Karpas-422 (cell line): Measurements from ENCODE around the gene RNF8. TPM values are rescaled to one million over a fixed set of nuclear protein-coding genes. Genes with fewer than 3 reads are reported as not detected.

Source experiments
- DNase-seq: peaks from one replicate; pipeline ENCODE4 v3.0.0-alpha.2; 2015
- H2AFZ ChIP-seq: fragments of 200-600 bp; sonication (generic); 2 replicates; pipeline ENCODE4 v1.6.1; 2014; ENCODE audit warnings: antibody characterized with exemption, low read length, mixed read lengths
- H3K27ac ChIP-seq: fragments of 200-600 bp; sonication (generic); 2 replicates; pipeline ENCODE4 v1.5.1; 2014; ENCODE audit warnings: mild to moderate bottlenecking, low read length, moderate library complexity
- H3K27me3 ChIP-seq: fragments of 200-600 bp; sonication (generic); 2 replicates; pipeline ENCODE4 v1.6.1; 2014; ENCODE audit warnings: low read length, mixed read lengths
- H3K36me3 ChIP-seq: fragments of 200-600 bp; sonication (generic); 2 replicates; pipeline ENCODE4 v1.6.1; 2014; ENCODE audit warnings: low read length, mixed read lengths; ENCODE audit not compliant: insufficient read depth
- H3K4me1 ChIP-seq: fragments of 200-600 bp; sonication (generic); 2 replicates; pipeline ENCODE4 v1.6.1; 2014; ENCODE audit warnings: mild to moderate bottlenecking, low read length, mixed read lengths
- H3K4me2 ChIP-seq: fragments of 200-600 bp; sonication (generic); 2 replicates; pipeline ENCODE4 v1.6.1; 2014; ENCODE audit warnings: low read length, low read depth, mild to moderate bottlenecking; ENCODE audit not compliant: poor library complexity, severe bottlenecking
- H3K4me3 ChIP-seq: fragments of 200-600 bp; sonication (generic); 2 replicates; pipeline ENCODE4 v1.5.1; 2014; ENCODE audit warnings: mild to moderate bottlenecking, antibody characterized with exemption, low read length, mixed read lengths
- H3K79me2 ChIP-seq: fragments of 200-600 bp; sonication (generic); 2 replicates; pipeline ENCODE4 v1.6.1; 2014; ENCODE audit warnings: mild to moderate bottlenecking, low read length, mixed read lengths
- H3K9ac ChIP-seq: fragments of 200-600 bp; sonication (generic); 2 replicates; pipeline ENCODE4 v1.6.0; 2014; ENCODE audit warnings: low read length
- H3K9me2 ChIP-seq: fragments of 200-600 bp; sonication (generic), shearing (Covaris generic); replicated peaks from 2 replicates; pipeline ENCODE4 v1.6.0; 2014; ENCODE audit warnings: mild to moderate bottlenecking, low read length, moderate library complexity; ENCODE audit not compliant: insufficient read depth
- H3K9me3 ChIP-seq: fragments of 300-700, 200-600 bp; sonication (generic); 2 replicates; pipeline ENCODE4 v1.6.1; 2014; ENCODE audit warnings: low read length, mixed read lengths
- H4K20me1 ChIP-seq: fragments of 200-600 bp; sonication (generic); 2 replicates; pipeline ENCODE4 v1.6.1; 2014; ENCODE audit warnings: mild to moderate bottlenecking, antibody characterized with exemption, low read length, low read depth; ENCODE audit not compliant: insufficient read depth
- total RNA-seq: library from RNA; depleted of rRNA; stranded (reverse); fragments of >200 nt; shearing (Covaris generic); gene quantifications from 2 replicates; pipeline ENCODE4 v1.2.3, GENCODE V29; 2014; ENCODE audit warnings: low replicate concordance

RNF8 gene
- total RNA-seq, 1 experiment from 2014 or later, result 22.5 TPM

GRCh38 chr6:37357288-37357687 lies 3.5 kb downstream of the RNF8 start:
- DNase-seq, result peak; percentile 58
- Histone ChIP-seq H3K4me2 (peak overlapping the region; percentile 88), H3K36me3 (peaks cover 11% of the 10 kb centered on the region; the same call in 1 of the 2 replicates), H3K9me2 (no peaks in the 10 kb centered on the region), H2AFZ (no peak overlapping the region), H3K4me1 (peaks cover 52% of the 10 kb centered on the region), H3K27ac (peak overlapping the region; percentile 61), H3K9ac (peak overlapping the region; percentile 50), H3K4me3 (peak overlapping the region; percentile 93), H3K79me2 (peaks cover 77% of the 10 kb centered on the region), H3K27me3 (no peaks in the 10 kb centered on the region), H3K9me3 (no peaks in the 10 kb centered on the region), H4K20me1 (peaks cover 9% of the 10 kb centered on the region; the same call in 1 of the 2 replicates)

GRCh38 chr6:37357860-37358259 lies 4.1 kb downstream of the RNF8 start:
- Histone ChIP-seq H3K4me2 (peak overlapping the region; percentile 88), H4K20me1 (peaks cover 9% of the 10 kb centered on the region; the same call in 1 of the 2 replicates), H3K9me2 (no peaks in the 10 kb centered on the region), H3K79me2 (peaks cover 83% of the 10 kb centered on the region), H3K9me3 (no peaks in the 10 kb centered on the region), H3K36me3 (peaks cover 16% of the 10 kb centered on the region; the same call in 1 of the 2 replicates), H2AFZ (no peak overlapping the region), H3K9ac (no peak overlapping the region), H3K27ac (peak overlapping the region; percentile 61), H3K4me1 (peaks cover 52% of the 10 kb centered on the region), H3K4me3 (peak overlapping the region; percentile 93; the same call in 1 of the 2 replicates), H3K27me3 (no peaks in the 10 kb centered on the region)
- no peak for DNase-seq

GRCh38 chr6:37359039-37359438 lies 5.3 kb downstream of the RNF8 start:
- no peak overlapping the region for H3K4me2 ChIP-seq
- H3K79me2 ChIP-seq, result peaks cover 89% of the 10 kb centered on the region
- DNase-seq, result no peak

GRCh38 chr6:37362101-37362828 lies 8.5 kb downstream of the RNF8 start:
- H3K36me3 ChIP-seq, result peaks cover 35% of the 10 kb centered on the region; the same call in 1 of the 2 replicates
- H2AFZ ChIP-seq, result no peak overlapping the region
- no peaks in the 10 kb centered on the region for H3K9me2 ChIP-seq
- peaks cover 22% of the 10 kb centered on the region for H3K4me1 ChIP-seq
- peaks cover 86% of the 10 kb centered on the region for H3K79me2 ChIP-seq
- H4K20me1 ChIP-seq, result 0 out of 2 replicates have a peak, but pooled peaks cover 4% of the 10 kb centered on the region
- no peaks in the 10 kb centered on the region for H3K9me3 ChIP-seq
- no peaks in the 10 kb centered on the region for H3K27me3 ChIP-seq
- no peak for DNase-seq
- no peak overlapping the region for H3K4me2 ChIP-seq
- no peak overlapping the region for H3K9ac ChIP-seq
- H3K27ac ChIP-seq, result no peak overlapping the region
- no peak overlapping the region for H3K4me3 ChIP-seq

More at GRCh38 chr6:37359039-37359438, 5.3 kb downstream of the RNF8 start:
- Histone ChIP-seq H3K9me2 (no peaks in the 10 kb centered on the region), H3K27ac (no peak overlapping the region), H3K4me1 (peaks cover 46% of the 10 kb centered on the region), H2AFZ (no peak overlapping the region), H3K9ac (no peak overlapping the region), H3K4me3 (no peak overlapping the region), H4K20me1 (peaks cover 9% of the 10 kb centered on the region; the same call in 1 of the 2 replicates), H3K27me3 (no peaks in the 10 kb centered on the region), H3K9me3 (no peaks in the 10 kb centered on the region), H3K36me3 (peaks cover 22% of the 10 kb centered on the region; the same call in 1 of the 2 replicates)

GRCh38 chr6:37365791-37366190 lies 12.0 kb downstream of the RNF8 start:
- peak; percentile 50 for DNase-seq
- no peak overlapping the region; the same call in 1 of the 2 replicates for H3K27ac ChIP-seq
- no peaks in the 10 kb centered on the region for H3K9me3 ChIP-seq
- no peaks in the 10 kb centered on the region for H4K20me1 ChIP-seq
- peaks cover 25% of the 10 kb centered on the region for H3K4me1 ChIP-seq
- no peaks in the 10 kb centered on the region for H3K27me3 ChIP-seq
- H3K79me2 ChIP-seq, result peaks cover 80% of the 10 kb centered on the region
- H3K36me3 ChIP-seq, result peaks cover 47% of the 10 kb centered on the region; the same call in 1 of the 2 replicates
- no peak overlapping the region for H3K4me2 ChIP-seq
- no peak overlapping the region for H2AFZ ChIP-seq
- H3K9me2 ChIP-seq, result no peaks in the 10 kb centered on the region
- H3K9ac ChIP-seq, result no peak overlapping the region
- H3K4me3 ChIP-seq, result no peak overlapping the region

- H3K36me3 ChIP-seq, result peaks cover 44% of the 10 kb centered on the region; the same call in 1 of the 2 replicates
- no peak for DNase-seq
- no peak overlapping the region for H3K9ac ChIP-seq
- no peaks in the 10 kb centered on the region for H3K27me3 ChIP-seq
- no peaks in the 10 kb centered on the region for H4K20me1 ChIP-seq
- no peak overlapping the region for H3K4me2 ChIP-seq
- no peak overlapping the region for H3K27ac ChIP-seq
- H2AFZ ChIP-seq, result no peak overlapping the region
- peaks cover 86% of the 10 kb centered on the region for H3K79me2 ChIP-seq
- H3K9me2 ChIP-seq, result no peaks in the 10 kb centered on the region
- H3K4me3 ChIP-seq, result no peak overlapping the region
- H3K4me1 ChIP-seq, result peaks cover 34% of the 10 kb centered on the region
- no peaks in the 10 kb centered on the region for H3K9me3 ChIP-seq
These were observed 13.1 kb downstream of the RNF8 start for GRCh38 chr6:37366910-37367309.

- no peak overlapping the region for H3K4me2 ChIP-seq
- peaks cover 43% of the 10 kb centered on the region; the same call in 1 of the 2 replicates for H3K36me3 ChIP-seq
- H3K4me3 ChIP-seq, result no peak overlapping the region
- no peak overlapping the region for H2AFZ ChIP-seq
- DNase-seq, result no peak
- peaks cover 44% of the 10 kb centered on the region for H3K4me1 ChIP-seq
- H3K27ac ChIP-seq, result peak overlapping the region; percentile 31; the same call in 1 of the 2 replicates
- peaks cover 74% of the 10 kb centered on the region for H3K79me2 ChIP-seq
- H3K9me2 ChIP-seq, result no peaks in the 10 kb centered on the region
- H3K9ac ChIP-seq, result no peak overlapping the region
- H3K9me3 ChIP-seq, result no peaks in the 10 kb centered on the region
- H3K27me3 ChIP-seq, result no peaks in the 10 kb centered on the region
- no peaks in the 10 kb centered on the region for H4K20me1 ChIP-seq
These were observed 15.2 kb downstream of the RNF8 start for GRCh38 chr6:37368961-37369320.

- H3K36me3 ChIP-seq, result peaks cover 39% of the 10 kb centered on the region; the same call in 1 of the 2 replicates
- no peak overlapping the region for H2AFZ ChIP-seq
- peaks cover 70% of the 10 kb centered on the region for H3K79me2 ChIP-seq
These were observed 15.8 kb downstream of the RNF8 start for GRCh38 chr6:37369321-37370201.

More at GRCh38 chr6:37369321-37370201, 15.8 kb downstream of the RNF8 start:
- Histone ChIP-seq H3K4me3 (no peak overlapping the region), H4K20me1 (no peaks in the 10 kb centered on the region), H3K27ac (peak overlapping the region; percentile 31), H3K9me2 (no peaks in the 10 kb centered on the region), H3K9ac (no peak overlapping the region), H3K4me2 (no peak overlapping the region), H3K4me1 (peaks cover 50% of the 10 kb centered on the region), H3K27me3 (no peaks in the 10 kb centered on the region), H3K9me3 (no peaks in the 10 kb centered on the region)
- no peak for DNase-seq
